ENCODE results near the gene CD8B2.
"Not testable (repeated sequence)": the region's sequence is repeated elsewhere in the genome, so short reads cannot be mapped to it uniquely, and the experiment has no call there.

GRCh38 chr2:106492399-106492798 is 5.2 kb downstream of the CD8B2 start:
- TF ChIP-seq PBX3 (IDR thresholded peaks at IDR 0.05); CTCF (IDR thresholded peaks at IDR 0.05); ZSCAN20 (CRISPR knock-in tag; IDR thresholded peaks at IDR 0.05); NPAS2 (CRISPR knock-in tag; IDR thresholded peaks at IDR 0.05; ENCODE audit: borderline replicate concordance); EP300 (IDR thresholded peaks at IDR 0.05); KDM5A (IDR thresholded peaks at IDR 0.05); REST (IDR thresholded peaks at IDR 0.05); RAD21 (conservative IDR thresholded peaks at IDR 0.05 in 1 of 2, IDR thresholded peaks at IDR 0.05 in 1 of 2); EHF (CRISPR knock-in tag; IDR thresholded peaks at IDR 0.05); POLR2A (IDR thresholded peaks at IDR 0.05; ENCODE audit: low read length); ZC3H11A (IDR thresholded peaks at IDR 0.05); CEBPB (IDR thresholded peaks at IDR 0.05): not testable (repeated sequence)

Data from A549 (cell line).